ENCODE data around the gene TBC1D10B. TPM values are rescaled to one million over a fixed set of nuclear protein-coding genes. Genes with fewer than 3 reads are reported as not detected.

TBC1D10B gene
- total and polyA plus RNA-seq, 2 of the 8 experiments (the other 6 are each of a cell fraction or from before 2014, with no cell fraction given) = 15.4 to 28.6 TPM

DNA sequence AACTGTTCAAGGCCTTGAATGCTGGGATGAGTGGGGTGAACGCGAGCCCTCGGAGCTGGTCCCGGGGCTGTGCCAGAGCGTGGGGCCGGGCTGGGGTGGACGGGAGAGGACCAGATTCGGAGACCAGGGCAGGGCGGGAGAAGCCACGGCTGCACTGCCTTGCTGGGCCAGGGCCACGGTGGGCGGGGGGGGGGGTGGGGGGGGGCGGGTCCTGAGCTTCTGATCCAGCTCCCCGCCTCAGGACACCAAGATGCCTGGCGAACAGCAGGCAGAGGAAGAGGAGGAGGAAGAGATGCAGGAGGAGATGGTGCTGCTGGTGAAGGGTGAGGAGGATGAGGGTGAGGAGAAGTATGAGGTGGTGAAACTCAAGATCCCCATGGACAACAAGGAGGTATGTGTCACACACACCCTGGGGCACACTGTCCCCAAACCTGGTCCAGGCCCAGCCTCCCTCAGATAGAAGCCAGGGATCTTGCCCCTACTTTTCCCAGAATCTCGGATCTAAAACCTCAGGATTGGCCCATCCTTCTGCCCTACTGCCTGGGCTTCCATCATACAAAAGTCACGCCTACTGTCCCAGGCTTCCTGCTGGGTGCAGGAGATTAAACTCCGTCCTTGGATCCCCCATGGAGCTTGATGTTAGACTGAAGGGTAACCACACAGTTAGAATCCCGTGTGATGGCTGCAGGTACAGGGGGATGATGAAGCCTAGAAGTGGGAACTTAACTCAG lies 37.7 kb upstream of the TBC1D10B start (continued):
- TF ChIP-seq RNF2 (IDR thresholded peaks at IDR 0.05; ENCODE audit: borderline replicate concordance, low read depth, low read length, missing control alignments, poor library complexity, severe bottlenecking) (no peak), TEAD4 (IDR thresholded peaks at IDR 0.05; ENCODE audit: low read depth, low read length) (no peak), TAF7 (optimal IDR thresholded peaks at IDR 0.05; ENCODE audit: borderline replicate concordance, low read depth, low read length) (no peak), SIN3A (conservative IDR thresholded peaks at IDR 0.05 in 1 of 2, IDR thresholded peaks at IDR 0.05 in 1 of 2; ENCODE audit: low read depth in 1 of 2, low read length in 2 of 2) (no peak), SP4 (IDR thresholded peaks at IDR 0.05; ENCODE audit: low read length) (no peak), CREB1 (IDR thresholded peaks at IDR 0.05) (no peak), EP300 (IDR thresholded peaks at IDR 0.05; ENCODE audit: borderline replicate concordance in 1 of 2, low read depth in 2 of 2, low read length in 2 of 2) (no peak), BRCA1 (IDR thresholded peaks at IDR 0.05; ENCODE audit: low read depth, low read length) (no peak), TAF1 (IDR thresholded peaks at IDR 0.05; ENCODE audit: low read depth, low read length) (no peak), PHF8 (conservative IDR thresholded peaks at IDR 0.05; ENCODE audit: low read depth, low read length) (no peak; the same call in 1 of the 2 replicates)
